NCI-H2081 treated with DMSO at 0.1 percent for 48 hours (cell line): ENCODE results near the gene CTAGE4.
"Not testable (repeated sequence)": the region's sequence is repeated elsewhere in the genome, so short reads cannot be mapped to it uniquely, and the experiment has no call there.

Experiments
- DNase-seq: peaks from one replicate; lab custom pipeline; 2025; lab: John Stamatoyannopoulos, UW

The CTAGE4 gene

DNA sequence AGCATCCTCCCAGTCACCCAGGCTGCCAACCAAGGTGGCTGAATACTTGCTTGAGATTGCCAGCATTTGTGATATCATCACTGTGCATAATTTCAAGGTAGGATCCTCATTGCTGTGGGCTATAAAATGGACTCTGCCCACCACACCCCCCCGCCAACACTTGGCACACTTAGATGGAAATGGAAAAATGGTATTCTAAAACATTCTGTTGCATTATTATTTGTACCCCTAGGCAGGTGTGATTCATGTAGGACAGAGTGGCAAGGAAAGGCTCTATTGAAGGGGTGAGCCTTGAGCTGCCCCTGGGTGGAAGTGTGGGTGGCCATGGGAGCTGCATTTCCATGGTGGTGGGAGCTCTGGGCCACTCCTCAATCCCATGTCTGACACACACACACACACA, 35.3 kb downstream of the CTAGE4 start:
- DNase-seq, result not testable (repeated sequence)

- not testable (repeated sequence) for DNase-seq
These were observed 35.9 kb downstream of the CTAGE4 start for GRCh38 chr7:144219149-144219548.

DNA sequence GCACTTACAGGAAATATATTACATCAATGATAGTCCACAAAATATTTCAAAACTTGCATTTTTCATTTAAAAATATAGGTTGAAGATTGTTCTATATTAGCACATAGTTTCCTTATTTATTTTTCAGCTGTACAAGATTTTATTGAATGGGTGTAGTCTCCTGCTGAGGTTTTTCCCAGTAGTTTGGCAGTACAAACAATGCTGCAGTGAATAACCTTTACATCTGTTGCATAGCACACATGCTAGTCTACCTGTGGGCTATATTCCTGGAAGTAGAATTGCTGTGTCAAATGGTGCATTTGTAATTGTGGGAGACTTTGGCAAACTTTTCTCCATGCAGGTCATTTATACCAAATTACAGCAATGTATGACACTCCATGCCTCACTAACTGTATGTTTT, 37.3 kb downstream of the CTAGE4 start:
- not testable (repeated sequence) for DNase-seq

- DNase-seq, result not testable (repeated sequence)
These were observed 40.4 kb downstream of the CTAGE4 start for GRCh38 chr7:144223675-144224074.

- not testable (repeated sequence) for DNase-seq
These were observed 43.6 kb downstream of the CTAGE4 start for GRCh38 chr7:144226866-144227265.

DNA sequence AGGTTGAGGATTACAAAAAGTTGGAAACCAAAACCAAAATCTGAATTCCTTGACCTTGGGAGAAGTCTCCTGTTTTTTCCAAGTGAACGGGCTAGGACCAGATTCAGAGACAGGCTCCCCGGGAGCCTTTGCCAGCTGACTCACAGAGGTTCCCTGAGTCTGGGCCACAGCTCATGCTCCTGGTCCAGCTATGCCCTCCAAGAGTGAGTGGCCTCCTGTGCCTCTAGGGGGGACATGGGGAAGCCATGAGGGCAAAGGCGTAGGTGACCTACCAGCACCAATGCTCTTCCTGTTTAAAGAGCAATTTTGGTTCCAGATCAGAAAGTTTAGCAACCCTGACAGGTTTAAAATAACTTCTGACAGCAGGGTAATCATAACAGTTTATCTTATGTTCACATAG, 45.5 kb downstream of the CTAGE4 start:
- not testable (repeated sequence) for DNase-seq

- not testable (repeated sequence) for DNase-seq
These were observed 47.8 kb downstream of the CTAGE4 start for GRCh38 chr7:144231027-144231426.

GRCh38 chr7:144233039-144233438, 49.8 kb downstream of the CTAGE4 start:
- DNase-seq, result not testable (repeated sequence)
